ENCODE results near the gene NRXN2. TPM values are rescaled to one million over a fixed set of nuclear protein-coding genes. Genes with fewer than 3 reads are reported as not detected.
"Not testable (repeated sequence)": the region's sequence is repeated elsewhere in the genome, so short reads cannot be mapped to it uniquely, and the experiment has no call there.

The NRXN2 gene
- total RNA-seq, 1 donor from 2014 or later = 9.8 TPM

GRCh38 chr11:64705501-64705900, 17.5 kb downstream of the NRXN2 start:
- no peak overlapping the region for H3K27ac Mint-ChIP-seq
- H3K36me3 Mint-ChIP-seq = no peaks in the 10 kb centered on the region
- no peak for TF ChIP-seq CTCF (IDR thresholded peaks at IDR 0.05; ENCODE audit: unreplicated experiment)
- no peaks in the 10 kb centered on the region for H3K9me3 Mint-ChIP-seq
- DNase-seq (ENCODE audit: low spot score in 2 of 2, unreplicated experiment in 2 of 2) = no peak
- no peak overlapping the region for H3K4me3 Mint-ChIP-seq
- no peaks in the 10 kb centered on the region for H3K4me1 Mint-ChIP-seq
- H3K27me3 Mint-ChIP-seq (ENCODE audit: low read depth) = peaks cover 73% of the 10 kb centered on the region

- DNase-seq (ENCODE audit: low spot score in 2 of 2, unreplicated experiment in 2 of 2) = no peak
- H3K4me3 Mint-ChIP-seq = no peak overlapping the region
- H3K9me3 Mint-ChIP-seq = no peaks in the 10 kb centered on the region
- TF ChIP-seq CTCF (IDR thresholded peaks at IDR 0.05; ENCODE audit: unreplicated experiment) = no peak
- H3K27me3 Mint-ChIP-seq (ENCODE audit: low read depth) = peaks cover 69% of the 10 kb centered on the region
- no peak overlapping the region for H3K27ac Mint-ChIP-seq
- H3K36me3 Mint-ChIP-seq = no peaks in the 10 kb centered on the region
- no peaks in the 10 kb centered on the region for H3K4me1 Mint-ChIP-seq
Measured at GRCh38 chr11:64703048-64703447, 19.9 kb downstream of the NRXN2 start.

DNA sequence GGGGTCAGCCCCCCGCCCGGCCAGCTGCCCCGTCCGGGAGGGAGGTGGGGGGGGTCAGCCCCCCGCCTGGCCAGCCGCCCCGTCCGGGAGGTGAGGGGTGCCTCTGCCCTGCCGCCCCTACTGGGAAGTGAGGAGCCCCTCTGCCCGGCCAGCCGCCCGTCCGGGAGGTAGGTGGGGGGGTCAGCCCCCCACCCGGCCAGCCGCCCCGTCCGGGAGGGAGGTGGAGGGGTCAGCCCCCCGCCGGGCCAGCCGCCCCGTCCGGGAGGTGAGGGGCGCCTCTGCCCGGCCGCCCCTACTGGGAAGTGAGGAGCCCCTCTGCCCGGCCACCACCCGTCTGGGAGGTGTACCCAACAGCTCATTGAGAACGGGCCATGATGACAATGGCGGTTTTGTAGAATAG, 21.0 kb downstream of the NRXN2 start:
- not testable (repeated sequence) for H3K4me1 Mint-ChIP-seq; H3K4me3 Mint-ChIP-seq; H3K27ac Mint-ChIP-seq; H3K36me3 Mint-ChIP-seq; H3K9me3 Mint-ChIP-seq; DNase-seq (ENCODE audit: low spot score in 2 of 2, unreplicated experiment in 2 of 2)
- H3K27me3 Mint-ChIP-seq (ENCODE audit: low read depth) = peaks cover 72% of the 10 kb centered on the region

DNA sequence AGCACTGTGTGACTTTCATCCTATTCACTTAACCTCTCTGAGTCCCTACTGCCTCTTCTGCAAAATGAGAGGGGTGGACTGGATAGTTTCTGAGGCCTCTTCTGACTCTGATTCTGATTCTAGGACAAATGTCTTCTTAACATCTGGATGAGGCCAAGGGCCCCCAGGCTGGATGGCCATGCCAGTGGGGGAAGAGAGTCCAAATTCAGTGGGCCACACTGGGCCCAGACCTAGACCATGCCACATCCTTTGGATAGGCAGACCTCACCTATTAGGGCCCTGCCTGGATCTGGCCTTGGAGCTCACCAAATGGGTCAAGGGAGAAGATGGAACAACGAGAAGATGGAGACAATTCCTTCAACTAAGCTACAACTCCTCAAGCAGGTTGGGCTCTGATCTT, 24.6 kb downstream of the NRXN2 start:
- no peak for DNase-seq (ENCODE audit: low spot score in 2 of 2, unreplicated experiment in 2 of 2)
- Mint-ChIP-seq H3K27ac (no peak overlapping the region), H3K9me3 (no peaks in the 10 kb centered on the region), H3K27me3 (ENCODE audit: low read depth) (peaks cover 79% of the 10 kb centered on the region), H3K4me1 (no peaks in the 10 kb centered on the region), H3K4me3 (no peak overlapping the region), H3K36me3 (no peaks in the 10 kb centered on the region)
- no peak for TF ChIP-seq CTCF (IDR thresholded peaks at IDR 0.05; ENCODE audit: unreplicated experiment)

DNA sequence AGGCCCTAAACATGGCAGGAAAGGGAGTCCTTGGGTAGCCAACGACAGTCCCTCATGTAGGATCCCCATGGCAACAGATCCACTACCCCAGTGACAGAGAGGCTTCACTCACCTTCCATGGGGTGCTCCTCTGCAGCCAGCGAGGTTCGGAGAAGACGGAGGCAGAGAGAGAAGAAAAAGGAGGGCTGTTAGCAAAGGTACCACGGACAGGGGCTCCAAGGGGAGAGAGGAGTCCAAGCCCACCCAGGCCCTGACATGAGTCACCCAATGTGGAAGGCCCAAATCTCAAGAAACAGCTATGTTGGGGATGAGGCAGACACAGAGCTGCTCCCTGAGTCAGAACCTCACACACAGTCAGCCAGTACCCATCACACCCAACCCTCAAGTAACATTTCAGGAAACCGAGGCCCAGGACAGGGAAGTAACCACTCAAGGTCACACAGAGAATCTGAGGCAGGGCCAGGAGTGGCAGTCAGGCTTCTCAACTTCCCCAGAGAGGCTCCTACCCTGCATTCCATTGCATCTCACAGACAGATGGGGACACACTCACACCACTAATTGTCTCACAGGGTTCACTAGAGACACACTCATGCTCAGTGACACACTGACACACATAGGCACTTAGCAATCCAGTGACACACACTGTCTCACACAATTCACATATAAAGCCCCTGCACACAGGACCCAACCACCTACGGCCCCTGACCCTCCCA, 25.2 kb downstream of the NRXN2 start:
- no peak for DNase-seq (ENCODE audit: low spot score in 2 of 2, unreplicated experiment in 2 of 2)
- no peak overlapping the region for H3K4me3 Mint-ChIP-seq
- no peaks in the 10 kb centered on the region for H3K9me3 Mint-ChIP-seq
- H3K36me3 Mint-ChIP-seq = no peaks in the 10 kb centered on the region
- no peak overlapping the region for H3K27ac Mint-ChIP-seq
- no peak for TF ChIP-seq CTCF (IDR thresholded peaks at IDR 0.05; ENCODE audit: unreplicated experiment)
- peaks cover 1% of the 10 kb centered on the region for H3K4me1 Mint-ChIP-seq
- peaks cover 81% of the 10 kb centered on the region for H3K27me3 Mint-ChIP-seq (ENCODE audit: low read depth)

DNA sequence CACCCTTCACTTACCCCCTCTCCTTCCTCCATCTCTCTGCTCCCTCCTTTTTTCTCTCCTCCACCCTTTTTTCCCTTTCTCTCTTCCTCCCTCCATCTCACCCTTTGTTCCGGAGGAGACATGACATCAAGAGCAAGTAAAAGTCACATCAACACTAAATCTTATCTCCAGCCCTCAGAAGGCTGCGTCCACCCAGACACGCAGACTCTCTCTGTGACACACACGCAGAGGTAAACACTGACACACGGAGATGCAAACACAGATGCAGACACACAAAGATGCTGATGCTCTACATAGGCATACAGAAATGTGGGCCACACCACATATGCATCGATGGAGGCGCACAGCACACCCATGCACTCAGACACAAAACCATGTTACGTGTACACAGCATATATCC, 27.0 kb downstream of the NRXN2 start:
- no peaks in the 10 kb centered on the region for H3K9me3 Mint-ChIP-seq
- H3K36me3 Mint-ChIP-seq = no peaks in the 10 kb centered on the region
- H3K27ac Mint-ChIP-seq = no peak overlapping the region
- TF ChIP-seq CTCF (IDR thresholded peaks at IDR 0.05; ENCODE audit: unreplicated experiment) = no peak
- no peak for DNase-seq (ENCODE audit: low spot score in 2 of 2, unreplicated experiment in 2 of 2)
- peaks cover 2% of the 10 kb centered on the region for H3K4me1 Mint-ChIP-seq
- H3K4me3 Mint-ChIP-seq = no peak overlapping the region
- H3K27me3 Mint-ChIP-seq (ENCODE audit: low read depth) = peaks cover 94% of the 10 kb centered on the region
